Suprapubic skin (tissue), 4 donors: ENCODE results near the gene KDM4B. TPM values are rescaled to one million over a fixed set of nuclear protein-coding genes. Genes with fewer than 3 reads are reported as not detected.

Experiments used
- DNase-seq, 2 donors: peaks; one replicate each; pipeline ENCODE4 v3.0.0-alpha.2; 2019; ENCODE audit warnings: low spot score in 2 of 2
- H3K27ac ChIP-seq: fragments of 200-600 bp; sonication (generic); one replicate; pipeline ENCODE4 v1.5.1; 2019
- H3K27me3 ChIP-seq: fragments of 200-600 bp; sonication (generic); one replicate; pipeline ENCODE4 v1.5.1; 2019
- H3K36me3 ChIP-seq: fragments of 200-600 bp; sonication (generic); one replicate; pipeline ENCODE4 v1.5.1; 2019
- H3K4me1 ChIP-seq: fragments of 200-600 bp; sonication (generic); one replicate; pipeline ENCODE4 v1.5.1; 2019
- H3K4me3 ChIP-seq: fragments of 200-600 bp; sonication (generic); one replicate; pipeline ENCODE4 v1.5.1; 2019; ENCODE audit warnings: mild to moderate bottlenecking
- H3K9me3 ChIP-seq: fragments of 200-600 bp; sonication (generic); one replicate; pipeline ENCODE4 v1.5.1; 2019
- EP300 ChIP-seq: sonication (generic); formaldehyde crosslinking; IDR thresholded peaks from one replicate; pipeline ENCODE4 v1.6.1; 2017; ENCODE audit warnings: antibody characterized with exemption
- POLR2A ChIP-seq, 2 donors: fragments of 450-650 bp; IDR thresholded peaks; one replicate each; pipeline ENCODE4 v1.6.1; 2017; ENCODE audit warnings: antibody characterized with exemption in 2 of 2, mild to moderate bottlenecking in 2 of 2, moderate library complexity in 2 of 2
- POLR2AphosphoS5 ChIP-seq, 3 donors: sonication (generic); formaldehyde crosslinking; IDR thresholded peaks; one replicate each; pipeline ENCODE4 v1.6.1; 2017; ENCODE audit warnings: antibody characterized with exemption in 3 of 3
- WGBS: methylation state at CpG from one replicate; pipeline ENCODE4 v1.1.5; 2018; 5-methylcytosine and 5-hydroxymethylcytosine counted together
- total RNA-seq, 4 donors: library from RNA; depleted of rRNA; stranded (reverse); fragments of >200 nt; gene quantifications; one replicate each; pipeline ENCODE4 v1.1.0, GENCODE V29; 2016
- TF ChIP-seq, protein P1 (sequence below), 2 donors: fragments of 200-600 bp in 1 of 2; fragments of 450-650 bp in 1 of 2; sonication (generic) in 1 of 2; IDR thresholded peaks; one replicate each; pipeline ENCODE4 v1.5.1; 2016 to 2019; ENCODE audit warnings: antibody characterized with exemption in 2 of 2, mild to moderate bottlenecking in 1 of 2, moderate library complexity in 1 of 2

Gene KDM4B
- total RNA-seq, 4 donors from 2014 or later, result 34.2 to 82.7 (median 48.7) TPM

DNA sequence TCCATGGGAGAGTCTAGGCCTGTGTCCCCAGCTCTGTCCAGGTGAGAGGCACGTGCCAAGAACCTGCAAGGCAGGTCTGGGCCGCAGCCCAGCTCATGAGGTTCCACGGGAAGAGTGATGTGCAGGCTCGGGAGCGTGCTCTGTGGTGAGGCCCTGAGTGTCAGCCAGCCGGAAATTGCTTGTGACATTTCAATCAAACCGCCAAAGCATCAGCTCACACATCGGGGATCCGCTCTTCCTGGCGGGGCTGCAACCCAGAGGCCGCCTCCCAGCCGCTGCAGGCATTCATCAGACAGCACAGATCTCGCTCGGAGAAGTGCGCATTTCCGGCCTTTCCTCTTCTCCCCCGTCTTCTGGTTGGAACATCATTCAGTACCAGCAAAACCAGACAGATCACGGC is 109.3 kb downstream of the KDM4B start:
- WGBS, result 77% methylated on average over 18 of the region's 18 CpGs

DNA sequence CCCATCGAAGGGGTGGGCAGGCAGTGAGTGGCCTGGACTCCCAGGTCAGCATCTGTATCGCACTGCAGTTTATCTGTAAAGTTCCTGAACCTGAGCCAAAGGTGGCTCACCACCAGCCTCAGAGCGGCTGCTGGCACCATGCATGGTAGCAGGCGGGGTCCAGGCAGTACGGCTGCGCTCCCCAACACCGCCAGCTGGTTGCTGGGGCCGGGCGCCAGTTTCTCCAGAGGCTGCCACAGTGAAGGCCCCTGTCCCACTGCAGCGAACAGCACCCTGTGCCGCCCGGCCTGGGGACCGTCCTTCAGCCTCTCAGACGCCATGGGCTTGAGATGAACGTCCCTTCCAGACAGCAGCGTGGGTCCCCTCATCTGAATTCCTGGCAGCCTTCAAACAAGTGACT is 109.8 kb downstream of the KDM4B start:
- TF ChIP-seq POLR2A (IDR thresholded peaks at IDR 0.05), result no peak
- 96% methylated on average over 8 of the region's 16 CpGs for WGBS
- DNase-seq, result no peak
- no peaks in the 10 kb centered on the region for H3K27me3 ChIP-seq
- H3K4me1 ChIP-seq, result peaks cover 11% of the 10 kb centered on the region
- H3K4me3 ChIP-seq, result no peak overlapping the region
- peaks cover 89% of the 10 kb centered on the region for H3K36me3 ChIP-seq
- H3K9me3 ChIP-seq, result no peaks in the 10 kb centered on the region
- H3K27ac ChIP-seq, result no peak overlapping the region

More for the DNA sequence above, 109.3 kb downstream of the KDM4B start:
- no peak overlapping the region for H3K27ac ChIP-seq
- H3K9me3 ChIP-seq, result no peaks in the 10 kb centered on the region
- peaks cover 88% of the 10 kb centered on the region for H3K36me3 ChIP-seq
- no peak for DNase-seq
- TF ChIP-seq POLR2AphosphoS5 (IDR thresholded peaks at IDR 0.05) (no peak), EP300 (no peak), POLR2A (IDR thresholded peaks at IDR 0.05) (no peak)
- TF ChIP-seq, protein P1, sequence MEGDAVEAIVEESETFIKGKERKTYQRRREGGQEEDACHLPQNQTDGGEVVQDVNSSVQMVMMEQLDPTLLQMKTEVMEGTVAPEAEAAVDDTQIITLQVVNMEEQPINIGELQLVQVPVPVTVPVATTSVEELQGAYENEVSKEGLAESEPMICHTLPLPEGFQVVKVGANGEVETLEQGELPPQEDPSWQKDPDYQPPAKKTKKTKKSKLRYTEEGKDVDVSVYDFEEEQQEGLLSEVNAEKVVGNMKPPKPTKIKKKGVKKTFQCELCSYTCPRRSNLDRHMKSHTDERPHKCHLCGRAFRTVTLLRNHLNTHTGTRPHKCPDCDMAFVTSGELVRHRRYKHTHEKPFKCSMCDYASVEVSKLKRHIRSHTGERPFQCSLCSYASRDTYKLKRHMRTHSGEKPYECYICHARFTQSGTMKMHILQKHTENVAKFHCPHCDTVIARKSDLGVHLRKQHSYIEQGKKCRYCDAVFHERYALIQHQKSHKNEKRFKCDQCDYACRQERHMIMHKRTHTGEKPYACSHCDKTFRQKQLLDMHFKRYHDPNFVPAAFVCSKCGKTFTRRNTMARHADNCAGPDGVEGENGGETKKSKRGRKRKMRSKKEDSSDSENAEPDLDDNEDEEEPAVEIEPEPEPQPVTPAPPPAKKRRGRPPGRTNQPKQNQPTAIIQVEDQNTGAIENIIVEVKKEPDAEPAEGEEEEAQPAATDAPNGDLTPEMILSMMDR (IDR thresholded peaks at IDR 0.05), result no peak
- H3K4me1 ChIP-seq, result peaks cover 9% of the 10 kb centered on the region
- no peaks in the 10 kb centered on the region for H3K27me3 ChIP-seq
- no peak overlapping the region for H3K4me3 ChIP-seq

DNA sequence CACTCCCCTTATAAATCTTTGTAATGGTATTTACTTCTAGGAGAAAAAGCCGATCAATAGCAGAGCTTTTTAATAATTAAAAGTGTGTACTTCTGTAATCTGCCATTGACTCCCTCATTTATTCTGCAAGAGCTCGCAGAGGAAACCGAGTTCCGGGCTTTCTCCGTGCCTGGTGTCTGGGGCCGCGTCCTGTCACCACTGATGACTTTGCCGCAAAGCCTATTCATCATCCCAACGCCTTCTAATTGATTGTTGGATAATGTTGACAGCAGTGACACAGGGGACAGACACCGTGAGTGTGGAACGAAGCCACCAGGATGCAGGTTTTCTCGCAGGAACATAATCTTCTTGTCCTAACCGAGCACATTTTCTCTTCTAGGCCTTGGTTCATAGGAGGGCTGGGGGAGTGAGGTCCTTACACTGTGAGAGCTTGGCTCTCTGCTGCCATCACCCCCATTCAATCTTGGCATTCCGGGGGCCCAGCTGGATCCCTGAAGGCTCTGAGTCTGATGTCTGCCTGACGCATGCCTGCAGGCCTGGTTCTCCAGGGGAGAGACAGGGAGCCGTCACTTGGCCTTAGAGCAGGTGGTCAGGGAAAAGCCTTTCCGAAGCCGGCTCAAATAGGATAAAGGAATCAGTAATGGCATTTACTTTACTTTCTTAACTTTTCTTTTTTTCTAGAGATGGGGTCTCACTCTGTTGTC is 110.3 kb downstream of the KDM4B start:
- no peak for DNase-seq
- H3K9me3 ChIP-seq, result no peaks in the 10 kb centered on the region
- peaks cover 11% of the 10 kb centered on the region for H3K4me1 ChIP-seq
- TF ChIP-seq POLR2A (IDR thresholded peaks at IDR 0.05), result no peak
- TF ChIP-seq, protein P1 (IDR thresholded peaks at IDR 0.05), result no peak
- no peak for TF ChIP-seq EP300
- TF ChIP-seq POLR2AphosphoS5 (IDR thresholded peaks at IDR 0.05), result no peak
- WGBS, result 93% methylated on average over 18 of the region's 18 CpGs
- H3K27ac ChIP-seq, result no peak overlapping the region
- H3K4me3 ChIP-seq, result no peak overlapping the region
- H3K27me3 ChIP-seq, result no peaks in the 10 kb centered on the region
- peaks cover 88% of the 10 kb centered on the region for H3K36me3 ChIP-seq

DNA sequence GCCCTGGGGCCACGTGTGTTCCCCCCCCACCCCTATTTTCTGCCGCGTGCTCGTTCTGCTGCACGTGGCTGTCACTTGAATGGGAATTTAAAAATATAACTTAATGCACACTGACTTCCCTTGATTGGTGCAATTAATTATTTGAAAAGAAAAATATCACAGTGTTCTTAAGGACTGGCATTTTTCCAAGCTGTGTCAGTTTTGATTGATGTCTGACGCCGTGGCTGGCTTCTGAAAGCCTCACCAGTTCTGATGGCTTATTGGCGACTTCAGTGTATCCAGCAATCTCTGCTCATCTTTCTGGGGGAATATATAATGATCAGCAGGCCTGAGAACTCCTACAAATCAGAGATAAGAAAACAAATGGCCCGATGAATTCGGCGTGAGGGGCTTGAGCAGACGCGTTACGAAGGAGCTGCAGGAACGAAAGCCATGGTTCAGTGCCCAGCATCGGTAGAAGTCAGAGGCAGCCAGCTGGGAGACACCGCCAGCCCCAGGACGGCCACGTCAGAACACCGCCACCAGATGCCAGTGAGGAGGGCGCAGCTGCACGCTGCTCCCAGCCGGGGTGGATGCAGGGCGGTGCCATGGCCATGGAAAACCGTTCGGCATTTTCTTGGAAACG is 111.2 kb downstream of the KDM4B start:
- TF ChIP-seq, protein P1 (IDR thresholded peaks at IDR 0.05), result no peak
- TF ChIP-seq EP300 (no peak), POLR2AphosphoS5 (IDR thresholded peaks at IDR 0.05) (no peak), POLR2A (IDR thresholded peaks at IDR 0.05) (no peak)
- peaks cover 11% of the 10 kb centered on the region for H3K4me1 ChIP-seq
- no peak for DNase-seq
- no peaks in the 10 kb centered on the region for H3K27me3 ChIP-seq
- peaks cover 82% of the 10 kb centered on the region for H3K36me3 ChIP-seq
- WGBS, result 83% methylated on average over 27 of the region's 27 CpGs
- H3K27ac ChIP-seq, result no peak overlapping the region
- H3K9me3 ChIP-seq, result no peaks in the 10 kb centered on the region
- no peak overlapping the region for H3K4me3 ChIP-seq

DNA sequence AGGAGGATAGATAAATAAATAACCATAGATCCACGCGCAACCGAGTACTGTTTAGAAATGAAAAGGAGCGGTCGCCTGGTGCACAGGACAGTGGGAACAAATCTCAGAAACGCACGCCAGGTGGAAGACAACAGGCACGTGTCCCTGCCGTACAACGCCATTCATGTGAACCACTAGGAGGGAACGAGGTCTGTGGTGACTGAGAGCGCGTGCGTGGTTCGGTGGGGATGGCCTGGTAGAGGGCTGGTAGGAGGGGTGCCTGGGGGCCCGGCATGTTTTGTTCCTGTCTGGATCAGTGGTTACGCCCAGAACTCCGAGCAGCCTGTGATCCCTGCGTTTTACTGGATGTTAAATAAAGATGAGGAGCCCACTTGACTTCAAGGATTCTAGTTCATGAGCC is 111.9 kb downstream of the KDM4B start:
- 94% methylated on average over 19 of the region's 19 CpGs for WGBS
- peaks cover 11% of the 10 kb centered on the region for H3K4me1 ChIP-seq
- H3K4me3 ChIP-seq, result no peak overlapping the region
- no peak for TF ChIP-seq POLR2A (IDR thresholded peaks at IDR 0.05)
- no peak for TF ChIP-seq EP300
- TF ChIP-seq, protein P1 (IDR thresholded peaks at IDR 0.05), result no peak
- TF ChIP-seq POLR2AphosphoS5 (IDR thresholded peaks at IDR 0.05), result no peak
- no peak overlapping the region for H3K27ac ChIP-seq
- H3K36me3 ChIP-seq, result peaks cover 82% of the 10 kb centered on the region
- no peaks in the 10 kb centered on the region for H3K27me3 ChIP-seq
- no peak for DNase-seq
- H3K9me3 ChIP-seq, result no peaks in the 10 kb centered on the region
